GM19043 (cell line): Measurements from ENCODE around the gene CTNNA2.
"Not testable (repeated sequence)": the region's sequence is repeated elsewhere in the genome, so short reads cannot be mapped to it uniquely, and the experiment has no call there.

ENCODE experiments used
- ATAC-seq: cut with Tn5 transposase; IDR thresholded peaks from one replicate; pipeline ENCODE4 v1.9.1; 2021; ENCODE audit warnings: low read depth; ENCODE audit not compliant: unreplicated experiment

The CTNNA2 gene

GRCh38 chr2:80120866-80121265 lies 608.0 kb downstream of the CTNNA2 start:
- no peak for ATAC-seq

DNA sequence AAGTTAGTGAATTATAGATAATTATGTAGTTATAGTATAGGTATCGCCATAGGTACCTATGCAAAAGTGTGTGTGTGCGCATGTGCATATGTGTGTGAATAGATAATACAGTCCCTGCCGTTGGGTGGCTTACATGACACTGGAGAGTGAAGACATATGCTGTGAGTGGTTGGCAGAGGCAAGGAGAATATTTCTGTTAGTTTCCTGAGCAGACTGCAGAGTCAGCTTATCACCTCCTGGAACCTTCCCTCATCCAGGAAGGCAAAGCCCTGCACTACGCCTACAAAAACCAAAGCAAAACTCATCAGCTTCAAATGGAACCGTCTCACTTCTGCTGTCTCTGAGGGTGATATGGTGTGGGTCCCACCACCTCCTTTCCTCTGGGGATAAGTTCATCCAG lies 609.8 kb downstream of the CTNNA2 start:
- no peak for ATAC-seq

DNA sequence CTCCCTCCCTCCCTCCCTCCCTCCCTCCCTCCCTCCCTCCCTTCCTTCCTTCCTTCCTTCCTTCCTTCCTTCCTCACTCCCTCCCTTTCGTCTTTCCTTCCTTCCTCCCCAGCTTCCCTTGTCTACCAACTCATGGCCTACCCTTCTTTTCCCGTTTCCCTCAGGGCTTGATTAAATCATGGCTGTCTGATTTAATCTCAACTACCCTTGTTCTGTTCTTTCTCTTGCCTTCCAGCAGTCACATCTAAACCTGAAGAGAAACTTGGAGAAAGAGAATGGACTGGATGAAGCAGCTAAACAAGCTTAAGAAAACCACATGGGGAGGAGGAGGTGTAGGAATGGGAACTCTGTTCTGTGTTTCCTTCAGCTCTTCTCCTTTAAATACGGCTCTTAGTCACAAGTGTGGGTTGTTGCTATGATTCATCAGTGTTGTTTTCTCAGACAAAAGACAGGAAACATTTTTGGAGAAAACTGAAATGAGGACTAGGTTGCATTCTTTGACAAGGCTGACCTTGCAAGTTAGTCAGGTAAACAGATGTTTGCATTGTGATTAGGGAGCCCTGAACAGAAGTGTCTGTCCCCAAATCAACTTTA lies 613.8 kb downstream of the CTNNA2 start:
- ATAC-seq: no peak

- no peak for ATAC-seq
Observed at GRCh38 chr2:80128080-80128479, 615.2 kb downstream of the CTNNA2 start.

GRCh38 chr2:80132281-80132680 lies 619.4 kb downstream of the CTNNA2 start:
- no peak for ATAC-seq

GRCh38 chr2:80135001-80135400 lies 622.1 kb downstream of the CTNNA2 start:
- no peak for ATAC-seq

- ATAC-seq: no peak
Observed at GRCh38 chr2:80136338-80136737, 623.5 kb downstream of the CTNNA2 start.

GRCh38 chr2:80139001-80139400 lies 626.1 kb downstream of the CTNNA2 start:
- ATAC-seq: no peak

DNA sequence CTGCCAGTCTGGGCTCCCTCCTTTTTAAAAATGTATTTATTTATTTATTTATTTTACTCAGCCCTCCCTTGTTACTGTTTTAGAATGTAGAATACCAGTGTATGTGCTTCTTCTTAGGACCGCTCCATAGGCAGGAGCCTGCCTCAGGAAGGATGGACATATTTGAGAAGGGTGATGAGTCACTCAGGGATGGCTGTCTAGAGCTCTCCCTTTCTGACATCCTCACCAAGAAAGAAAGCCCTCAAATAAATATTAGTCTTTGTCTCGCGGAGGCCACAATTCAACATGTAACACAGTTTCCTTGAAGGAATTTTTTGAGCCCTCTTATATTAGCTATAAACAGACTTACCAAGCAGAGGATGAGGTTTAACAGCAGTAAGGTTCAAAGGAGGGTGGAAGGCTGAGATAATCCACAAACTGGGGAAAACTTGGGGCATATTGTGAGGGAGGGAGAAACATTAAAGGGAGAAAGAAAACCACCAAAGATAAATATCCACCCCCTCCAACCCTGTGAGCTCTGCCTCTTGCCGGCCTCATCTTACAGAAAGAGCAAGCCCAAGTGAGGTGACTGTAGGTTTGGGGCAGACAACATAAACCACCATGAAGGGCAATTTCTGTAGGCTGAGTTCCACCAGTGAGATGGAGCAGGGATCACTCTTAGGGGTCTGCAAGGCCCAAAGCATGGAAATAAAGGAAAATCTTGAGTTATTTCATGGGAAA lies 628.3 kb downstream of the CTNNA2 start:
- no peak for ATAC-seq

DNA sequence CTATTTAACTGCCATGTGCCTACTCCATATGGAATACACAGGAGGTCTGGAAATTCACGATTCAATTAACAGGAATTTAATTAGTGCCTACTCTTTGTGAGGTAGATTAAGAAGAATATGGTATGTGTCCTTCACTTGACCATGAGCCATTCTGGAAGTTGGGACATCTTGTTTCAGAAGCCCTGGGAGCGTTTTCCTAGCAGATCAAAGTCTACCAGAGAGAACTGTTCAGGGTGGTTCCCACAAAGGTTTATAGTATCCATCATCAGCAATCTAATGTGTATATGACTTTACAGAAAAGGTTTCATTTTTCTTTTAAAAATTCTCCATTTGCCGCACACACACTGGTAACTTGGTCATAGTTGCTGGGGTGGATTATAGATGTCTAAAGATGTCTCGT lies 632.6 kb downstream of the CTNNA2 start:
- no peak for ATAC-seq

DNA sequence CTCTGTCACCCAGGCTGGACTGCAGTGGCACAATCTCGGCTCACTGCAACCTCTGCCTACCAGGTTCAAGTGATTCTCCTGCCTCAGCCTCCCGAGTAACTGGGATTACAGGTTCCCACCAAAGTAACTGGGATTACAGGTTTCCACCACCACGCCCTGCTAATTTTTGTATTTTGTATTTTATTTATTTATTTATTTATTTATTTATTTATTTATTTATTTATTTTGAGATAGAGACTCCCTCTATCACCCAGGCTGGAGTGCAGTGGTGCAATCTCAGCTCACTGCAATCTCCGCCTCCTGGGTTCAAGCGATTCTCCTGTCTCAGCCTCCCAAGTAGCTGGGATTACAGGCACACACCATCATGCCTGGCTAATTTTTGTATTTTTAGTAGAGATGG lies 633.9 kb downstream of the CTNNA2 start:
- not testable (repeated sequence) for ATAC-seq

DNA sequence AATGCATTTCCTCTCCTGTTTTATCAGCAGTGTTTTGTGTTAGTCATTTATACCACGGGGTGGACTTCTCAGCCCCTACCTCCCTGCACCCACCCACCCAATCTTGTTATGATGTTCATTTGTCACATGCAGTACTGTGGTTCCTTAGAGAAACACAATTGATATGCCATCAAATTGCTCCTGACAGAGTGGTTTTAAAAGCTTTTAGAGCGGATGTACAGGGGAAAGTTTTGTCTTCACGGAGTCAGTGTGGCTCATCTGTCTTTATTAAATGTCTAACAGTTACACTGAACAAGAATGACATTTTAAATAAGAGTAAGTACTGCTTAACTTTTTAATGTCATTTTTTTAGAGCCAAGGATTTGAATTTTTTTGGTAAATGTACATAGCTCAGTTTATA lies 634.8 kb downstream of the CTNNA2 start:
- no peak for ATAC-seq

GRCh38 chr2:80148906-80149305 lies 636.1 kb downstream of the CTNNA2 start:
- ATAC-seq: no peak

- ATAC-seq: no peak
Observed at GRCh38 chr2:80149991-80150390, 637.1 kb downstream of the CTNNA2 start.

DNA sequence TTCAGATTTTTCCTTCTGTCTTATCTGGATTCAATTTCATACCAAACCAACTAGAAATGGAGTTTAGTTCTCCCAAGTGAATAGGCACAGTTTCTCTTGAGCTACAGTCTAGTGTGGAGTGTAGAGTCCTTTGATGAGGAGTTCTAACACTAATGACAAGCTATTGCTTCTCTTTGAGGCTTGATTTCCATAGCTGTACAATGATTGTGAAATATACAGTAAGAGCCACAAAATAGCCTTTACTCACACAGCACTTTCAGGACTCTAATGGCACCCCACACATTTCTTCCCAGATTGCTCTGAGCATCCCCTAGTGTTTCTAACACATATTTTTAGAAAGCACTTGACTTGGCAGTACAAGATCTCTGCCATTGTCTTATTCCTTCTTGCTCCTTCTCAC lies 638.4 kb downstream of the CTNNA2 start:
- no peak for ATAC-seq

GRCh38 chr2:80151651-80152050 lies 638.8 kb downstream of the CTNNA2 start:
- no peak for ATAC-seq

DNA sequence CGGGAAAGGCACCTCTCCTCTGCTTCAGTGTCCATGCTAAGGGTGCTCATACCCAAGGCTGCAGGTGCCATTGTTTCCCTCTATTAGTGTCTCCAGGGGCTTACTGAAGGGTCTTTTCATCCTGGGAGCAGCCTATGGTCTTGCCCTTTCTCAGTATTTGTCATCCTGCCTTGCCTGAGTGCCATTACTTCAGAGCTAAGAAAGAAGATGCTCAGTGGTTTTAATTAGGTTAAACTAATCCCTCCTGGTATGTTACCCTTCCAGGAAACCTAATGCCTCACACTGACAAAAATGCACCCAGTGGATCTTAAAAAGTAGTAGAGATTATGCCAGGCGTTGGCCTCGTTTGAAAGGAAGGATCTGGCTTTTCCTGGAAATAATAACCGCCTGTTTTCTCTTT lies 640.3 kb downstream of the CTNNA2 start:
- no peak for ATAC-seq

GRCh38 chr2:80153768-80154167 lies 640.9 kb downstream of the CTNNA2 start:
- no peak for ATAC-seq

DNA sequence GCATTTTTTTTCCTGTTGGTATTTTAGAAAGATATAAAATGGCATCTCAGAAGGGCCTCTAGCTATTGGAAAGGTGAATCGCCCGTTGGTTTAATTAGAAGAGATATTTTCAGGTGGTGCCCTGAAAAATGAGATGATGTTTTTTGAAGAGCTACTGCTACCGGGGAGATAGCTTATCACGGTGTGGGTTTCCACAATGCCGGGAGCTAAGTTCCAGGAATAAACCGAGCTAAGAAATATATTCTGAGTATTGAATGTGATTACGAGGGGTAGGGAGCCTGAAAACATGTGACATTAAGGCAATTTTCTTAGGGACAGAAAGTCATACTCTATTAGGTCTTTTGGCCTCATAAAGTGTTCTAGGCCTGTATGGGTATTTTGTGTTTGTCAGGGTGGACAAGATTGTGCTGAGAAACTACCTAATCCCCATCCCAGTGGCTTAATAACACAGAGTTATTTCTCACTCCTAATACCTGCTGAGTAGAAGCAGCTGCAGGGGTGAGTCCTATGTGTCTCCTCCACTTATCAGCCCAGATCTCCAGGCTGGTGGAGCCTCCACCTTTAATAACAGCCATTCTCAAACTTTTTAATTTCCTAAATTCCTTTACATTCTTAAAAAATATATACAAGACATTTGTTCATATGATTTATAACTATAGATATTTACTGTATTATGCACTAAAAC lies 641.5 kb downstream of the CTNNA2 start:
- ATAC-seq: no peak

DNA sequence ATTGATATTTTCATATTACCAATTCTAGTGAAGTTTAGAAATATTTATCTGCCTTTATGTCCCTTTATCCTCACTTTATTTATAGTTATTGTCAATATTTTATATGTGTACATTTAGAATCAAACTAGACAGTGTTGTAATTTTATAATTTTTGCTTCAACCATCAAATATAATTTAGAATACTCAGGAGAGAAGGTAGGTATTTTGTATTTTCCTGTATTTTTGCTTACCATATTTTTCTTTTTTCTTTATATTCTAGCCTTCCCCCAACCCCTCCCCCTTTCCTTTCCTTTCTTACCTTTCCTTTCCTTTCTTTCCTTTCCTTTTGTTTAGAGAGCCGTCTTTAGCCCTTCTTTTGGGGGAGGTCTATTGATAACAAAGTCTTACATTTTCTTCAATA lies 651.5 kb downstream of the CTNNA2 start:
- ATAC-seq: no peak

- no peak for ATAC-seq
Observed at GRCh38 chr2:80166483-80167171, 653.8 kb downstream of the CTNNA2 start.
